B cell (primary cell): ENCODE results near the gene RBM6.

Source experiments
- EZH2 ChIP-seq: IDR thresholded peaks from 2 replicates; pipeline ENCODE4 v1.6.1; 2012; ENCODE audit warnings: borderline replicate concordance, low read depth, mild to moderate bottlenecking, moderate library complexity, low read length; ENCODE audit not compliant: insufficient read depth, poor library complexity, severe bottlenecking
- TF ChIP-seq, protein P1 (sequence below): fragments of 200-600 bp; IDR thresholded peaks from one replicate; pipeline ENCODE4 v1.8.0; 2022; ENCODE audit warnings: antibody characterized with exemption, mild to moderate bottlenecking

DNA sequence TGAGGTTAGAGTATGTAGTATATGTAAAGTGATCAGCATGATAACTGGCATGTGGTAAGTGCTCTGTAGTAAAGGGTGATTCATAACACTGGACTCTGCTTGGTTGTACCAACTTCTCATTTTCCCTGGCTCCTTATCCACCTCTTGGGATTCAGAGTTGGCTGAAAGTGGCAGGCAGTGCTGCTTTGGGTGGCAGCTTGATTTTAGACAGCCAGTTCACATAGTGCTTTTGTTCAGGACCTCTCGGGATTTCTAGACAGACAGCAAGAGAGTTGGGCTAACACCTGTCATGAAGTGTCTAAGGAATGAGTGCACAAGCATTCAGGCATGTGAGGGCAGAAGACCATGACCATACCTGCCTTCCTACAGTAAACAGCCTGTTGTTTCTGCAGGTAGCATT lies 69.0 kb downstream of the RBM6 start:
- TF ChIP-seq, protein P1, sequence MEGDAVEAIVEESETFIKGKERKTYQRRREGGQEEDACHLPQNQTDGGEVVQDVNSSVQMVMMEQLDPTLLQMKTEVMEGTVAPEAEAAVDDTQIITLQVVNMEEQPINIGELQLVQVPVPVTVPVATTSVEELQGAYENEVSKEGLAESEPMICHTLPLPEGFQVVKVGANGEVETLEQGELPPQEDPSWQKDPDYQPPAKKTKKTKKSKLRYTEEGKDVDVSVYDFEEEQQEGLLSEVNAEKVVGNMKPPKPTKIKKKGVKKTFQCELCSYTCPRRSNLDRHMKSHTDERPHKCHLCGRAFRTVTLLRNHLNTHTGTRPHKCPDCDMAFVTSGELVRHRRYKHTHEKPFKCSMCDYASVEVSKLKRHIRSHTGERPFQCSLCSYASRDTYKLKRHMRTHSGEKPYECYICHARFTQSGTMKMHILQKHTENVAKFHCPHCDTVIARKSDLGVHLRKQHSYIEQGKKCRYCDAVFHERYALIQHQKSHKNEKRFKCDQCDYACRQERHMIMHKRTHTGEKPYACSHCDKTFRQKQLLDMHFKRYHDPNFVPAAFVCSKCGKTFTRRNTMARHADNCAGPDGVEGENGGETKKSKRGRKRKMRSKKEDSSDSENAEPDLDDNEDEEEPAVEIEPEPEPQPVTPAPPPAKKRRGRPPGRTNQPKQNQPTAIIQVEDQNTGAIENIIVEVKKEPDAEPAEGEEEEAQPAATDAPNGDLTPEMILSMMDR = no peak
- no peak for TF ChIP-seq EZH2
